HG02973 (cell line): Measurements from ENCODE around the gene PAEP.
"Not testable (repeated sequence)": the region's sequence is repeated elsewhere in the genome, so short reads cannot be mapped to it uniquely, and the experiment has no call there.

Experiments
- ATAC-seq: cut with Tn5 transposase; IDR thresholded peaks from one replicate; pipeline ENCODE4 v1.9.1; 2021; ENCODE audit warnings: moderate library complexity; ENCODE audit not compliant: unreplicated experiment

The PAEP gene

GRCh38 chr9:135561391-135562234, at the start of gene PAEP:
TSS of gene PAEP (plus strand) at chr9:135561756.
- no peak for ATAC-seq

DNA sequence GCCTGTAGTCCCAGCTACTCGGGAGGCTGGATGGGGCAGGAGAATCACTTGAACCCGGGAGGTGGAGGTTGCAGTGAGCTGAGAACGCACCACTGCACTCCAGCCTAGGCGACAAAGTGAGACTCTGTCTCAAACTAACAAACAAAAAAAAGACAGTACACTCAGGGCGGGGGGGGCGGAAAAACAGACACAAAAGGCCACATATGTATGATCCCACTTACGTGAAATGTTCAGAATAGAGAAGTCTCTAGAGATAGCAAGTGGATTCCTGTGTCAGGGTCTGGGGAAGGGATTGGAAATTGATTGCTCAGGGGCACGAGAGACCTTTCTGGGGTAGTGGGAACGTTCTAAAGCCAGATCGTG, 49.3 kb upstream of the PAEP start:
- ATAC-seq, result no peak

- no peak for ATAC-seq
Measured at GRCh38 chr9:135512904-135513303, 48.7 kb upstream of the PAEP start.

DNA sequence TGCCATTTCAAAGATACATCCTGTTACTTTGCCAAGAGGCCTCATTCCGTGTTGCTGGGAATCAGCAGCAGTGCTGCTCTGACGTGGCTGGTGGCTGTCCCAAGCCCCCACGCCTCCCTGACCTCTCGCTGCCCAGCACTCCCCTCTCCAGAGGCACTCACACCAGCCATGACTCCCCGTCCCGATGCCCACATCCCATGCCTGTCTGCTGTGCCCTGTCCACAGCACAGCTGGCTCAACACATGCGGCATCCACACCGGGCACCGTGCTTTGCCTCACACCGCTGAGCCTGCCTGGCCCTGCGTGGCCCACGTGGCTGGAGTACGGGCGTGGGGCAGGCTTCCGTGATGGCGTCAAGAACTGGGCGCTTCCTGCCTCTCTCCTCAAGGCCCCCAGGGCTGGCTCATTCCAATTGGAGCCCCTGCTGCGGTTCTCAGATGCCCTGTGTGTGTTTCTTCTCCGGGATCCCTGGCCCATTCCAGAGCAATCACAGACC, 48.2 kb upstream of the PAEP start:
- ATAC-seq, result no peak

- not testable (repeated sequence) for ATAC-seq
Measured at GRCh38 chr9:135513906-135514305, 47.6 kb upstream of the PAEP start.

GRCh38 chr9:135514342-135515082, 47.0 kb upstream of the PAEP start:
- ATAC-seq, result no peak

- ATAC-seq, result no peak
Measured at GRCh38 chr9:135515083-135515951, 46.2 kb upstream of the PAEP start.

- no peak for ATAC-seq
Measured at GRCh38 chr9:135516132-135516860, 45.3 kb upstream of the PAEP start.

GRCh38 chr9:135517407-135517822, 44.1 kb upstream of the PAEP start:
- no peak for ATAC-seq

DNA sequence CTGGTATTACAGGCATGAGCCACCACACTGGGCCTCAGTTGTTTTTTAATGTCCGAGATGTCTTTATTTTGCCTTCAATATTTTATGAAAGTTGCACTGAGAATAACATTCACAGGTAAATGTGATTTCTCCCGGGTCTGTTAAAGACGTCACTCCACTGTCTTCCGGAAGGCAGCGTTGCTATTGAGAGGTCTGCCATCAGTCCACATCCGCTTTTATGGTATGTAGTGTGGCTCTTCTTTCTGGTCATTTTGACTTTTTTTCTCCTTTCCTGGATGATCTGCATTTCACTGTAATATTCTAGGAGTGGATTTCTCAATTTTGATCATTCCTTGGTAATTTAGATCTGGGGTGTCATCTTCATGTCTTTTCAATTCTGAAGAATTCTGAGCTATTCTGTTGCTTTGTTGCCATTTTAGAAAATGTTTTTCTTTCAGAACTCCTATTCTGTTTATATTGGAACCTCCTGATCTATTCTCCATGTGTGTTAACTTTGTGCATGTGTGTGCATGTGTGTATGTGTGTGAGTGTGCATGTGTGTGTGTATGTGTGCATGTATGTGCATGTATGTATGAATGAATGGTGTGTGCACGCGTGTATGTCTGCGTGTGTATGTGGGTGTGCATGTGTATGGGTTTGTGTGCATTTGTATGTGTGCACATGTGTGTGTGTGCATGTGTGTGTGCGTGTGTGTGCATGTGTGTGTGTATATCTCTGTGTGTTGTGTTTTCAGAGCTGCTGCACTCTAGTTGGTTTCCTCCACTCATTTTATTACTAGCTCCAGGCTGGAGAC, 42.2 kb upstream of the PAEP start:
- ATAC-seq, result no peak

DNA sequence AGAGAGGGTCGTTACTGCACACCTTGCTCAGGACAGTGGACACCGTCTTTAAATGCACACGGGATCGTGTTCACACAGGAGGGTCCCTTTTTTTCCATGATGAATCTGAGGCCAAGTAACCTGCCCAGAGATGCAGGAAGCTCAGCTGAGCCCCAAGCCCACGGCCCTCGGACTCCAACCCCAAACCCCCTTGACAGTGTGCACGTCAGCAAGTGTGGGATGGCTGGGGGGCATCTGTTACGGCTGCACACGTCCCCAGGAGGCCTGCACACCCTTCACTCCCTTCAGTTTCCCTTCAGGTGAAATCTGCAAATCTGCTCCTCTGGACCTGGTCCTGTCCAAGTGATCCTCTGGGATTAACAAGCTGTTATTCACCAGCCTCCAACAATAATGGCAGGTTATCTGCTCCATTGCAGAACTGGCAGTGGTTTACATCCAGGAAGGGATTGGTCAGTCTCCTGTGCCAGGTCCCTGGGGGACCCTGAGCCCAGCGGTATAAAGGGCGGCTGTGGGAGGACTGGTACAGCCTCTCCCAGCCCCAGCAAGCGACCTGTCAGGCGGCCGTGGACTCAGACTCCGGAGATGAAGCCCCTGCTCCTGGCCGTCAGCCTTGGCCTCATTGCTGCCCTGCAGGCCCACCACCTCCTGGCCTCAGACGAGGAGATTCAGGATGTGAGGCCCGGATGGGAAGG, 40.5 kb upstream of the PAEP start, which contains the start of gene LCN1:
TSS of gene LCN1 (plus strand) at position 525 of the 692 bp plus-strand sequence. CDS start at position 583, 58 bp downstream.
- ATAC-seq, result no peak

GRCh38 chr9:135521608-135522095, 39.9 kb upstream of the PAEP start:
- no peak for ATAC-seq

GRCh38 chr9:135522137-135522877, 39.2 kb upstream of the PAEP start:
- no peak for ATAC-seq

GRCh38 chr9:135522931-135523330, 38.6 kb upstream of the PAEP start:
- no peak for ATAC-seq

- ATAC-seq, result no peak
Measured at GRCh38 chr9:135523521-135524129, 37.9 kb upstream of the PAEP start.

GRCh38 chr9:135524130-135524861, 37.3 kb upstream of the PAEP start:
- no peak for ATAC-seq
